ENCODE measurements around the gene HRAS. TPM values are rescaled to one million over a fixed set of nuclear protein-coding genes. Genes with fewer than 3 reads are reported as not detected.

The HRAS gene
- polyA plus RNA-seq, 2 of the 4 experiments (the other 2 are of a cell fraction) = 56.3 to 86.9 TPM

DNA sequence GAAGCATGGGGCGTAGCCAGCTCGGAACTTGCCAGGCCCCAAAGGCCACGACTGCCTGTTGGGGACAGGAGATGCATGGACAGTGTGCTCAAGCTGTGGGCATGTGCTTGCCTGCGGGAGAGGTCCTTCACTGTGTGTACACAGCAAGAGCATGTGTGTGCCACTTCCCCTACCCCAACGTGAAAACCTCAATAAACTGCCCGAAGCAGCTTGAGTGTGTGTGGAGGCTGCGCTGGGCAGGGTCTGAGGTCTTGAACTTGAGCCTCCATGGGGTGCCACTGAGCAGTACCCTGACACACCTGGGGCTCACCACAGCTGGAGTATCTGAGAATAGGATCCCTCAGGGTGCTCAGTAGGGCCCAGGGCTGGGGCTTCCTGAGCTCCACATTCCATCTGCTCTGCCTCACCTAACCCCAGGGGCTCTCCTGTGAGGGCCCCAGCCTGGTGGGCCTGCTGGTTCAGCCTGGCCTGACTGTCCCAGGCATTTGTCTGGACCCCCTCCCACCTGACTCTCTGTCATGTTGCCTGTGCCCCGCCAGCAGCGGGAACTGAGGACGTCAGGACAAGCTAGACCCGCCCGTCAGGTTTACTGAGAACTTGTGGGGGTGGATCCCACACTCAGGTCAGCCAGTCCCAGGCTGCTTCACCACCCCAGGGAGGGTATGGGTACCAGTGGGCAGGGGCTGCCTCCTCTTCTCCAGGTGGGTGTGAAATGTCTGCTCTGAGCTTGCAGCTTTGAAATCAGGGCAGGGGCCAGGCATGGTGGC lies 28.6 kb upstream of the HRAS start:
- ATAC-seq (no peak), FAIRE-seq (no peak), DNase-seq (ENCODE audit: low read depth in 1 of 2, low spot score in 1 of 2) (no peak)
- Histone ChIP-seq H3K4me1 (peaks cover 28% of the 10 kb centered on the region), H3K9me3 (no peaks in the 10 kb centered on the region), H3K4me3 (no peak overlapping the region), H3K4me2 (no peak overlapping the region), H3K27ac (no peak overlapping the region)
- WGBS (ENCODE audit: missing lambda C conversion rate) = 93% methylated on average over 12 of the region's 12 CpGs
- CTCF ChIA-PET = interaction anchor here (0.5 to 8.3 kb wide), 6 partner anchors 8 to 383 kb away, joined by 3 to 66 read pairs (median 4); no protein-coding TSS in a partner anchor
- POLR2A ChIA-PET = interaction anchor here (0.7 kb wide), 1 partner anchor 12 kb away, joined by 4 read pairs; the partner anchor contains the start of gene PHRF1
- TF ChIP-seq, protein P1, sequence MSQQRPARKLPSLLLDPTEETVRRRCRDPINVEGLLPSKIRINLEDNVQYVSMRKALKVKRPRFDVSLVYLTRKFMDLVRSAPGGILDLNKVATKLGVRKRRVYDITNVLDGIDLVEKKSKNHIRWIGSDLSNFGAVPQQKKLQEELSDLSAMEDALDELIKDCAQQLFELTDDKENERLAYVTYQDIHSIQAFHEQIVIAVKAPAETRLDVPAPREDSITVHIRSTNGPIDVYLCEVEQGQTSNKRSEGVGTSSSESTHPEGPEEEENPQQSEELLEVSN (IDR thresholded peaks at IDR 0.05; ENCODE audit: borderline replicate concordance, low read depth) = no peak
- no peak for TF ChIP-seq CHD2 (IDR thresholded peaks at IDR 0.05; ENCODE audit: low read length, partially characterized antibody)
- TF ChIP-seq CBX2 (IDR thresholded peaks at IDR 0.05; ENCODE audit: borderline replicate concordance, low read depth) = no peak
- no peak for TF ChIP-seq ZFP36 (IDR thresholded peaks at IDR 0.05; ENCODE audit: borderline replicate concordance, partially characterized antibody)
- TF ChIP-seq HOXA7 (CRISPR knock-in tag; IDR thresholded peaks at IDR 0.05) = no peak
- no peak for TF ChIP-seq NFE2L2 (conservative IDR thresholded peaks at IDR 0.05; ENCODE audit: low read length)
- no peak for TF ChIP-seq SMC3 (IDR thresholded peaks at IDR 0.05)
- TF ChIP-seq BHLHE40 (IDR thresholded peaks at IDR 0.05; ENCODE audit: low read depth, low read length) = no peak
- TF ChIP-seq RARB (CRISPR knock-in tag; IDR thresholded peaks at IDR 0.05) = no peak
- TF ChIP-seq FOSB (CRISPR knock-in tag; IDR thresholded peaks at IDR 0.05) = no peak
- TF ChIP-seq PHF8 (IDR thresholded peaks at IDR 0.05; ENCODE audit: borderline replicate concordance, low read depth) = no peak
- TF ChIP-seq, protein P2, sequence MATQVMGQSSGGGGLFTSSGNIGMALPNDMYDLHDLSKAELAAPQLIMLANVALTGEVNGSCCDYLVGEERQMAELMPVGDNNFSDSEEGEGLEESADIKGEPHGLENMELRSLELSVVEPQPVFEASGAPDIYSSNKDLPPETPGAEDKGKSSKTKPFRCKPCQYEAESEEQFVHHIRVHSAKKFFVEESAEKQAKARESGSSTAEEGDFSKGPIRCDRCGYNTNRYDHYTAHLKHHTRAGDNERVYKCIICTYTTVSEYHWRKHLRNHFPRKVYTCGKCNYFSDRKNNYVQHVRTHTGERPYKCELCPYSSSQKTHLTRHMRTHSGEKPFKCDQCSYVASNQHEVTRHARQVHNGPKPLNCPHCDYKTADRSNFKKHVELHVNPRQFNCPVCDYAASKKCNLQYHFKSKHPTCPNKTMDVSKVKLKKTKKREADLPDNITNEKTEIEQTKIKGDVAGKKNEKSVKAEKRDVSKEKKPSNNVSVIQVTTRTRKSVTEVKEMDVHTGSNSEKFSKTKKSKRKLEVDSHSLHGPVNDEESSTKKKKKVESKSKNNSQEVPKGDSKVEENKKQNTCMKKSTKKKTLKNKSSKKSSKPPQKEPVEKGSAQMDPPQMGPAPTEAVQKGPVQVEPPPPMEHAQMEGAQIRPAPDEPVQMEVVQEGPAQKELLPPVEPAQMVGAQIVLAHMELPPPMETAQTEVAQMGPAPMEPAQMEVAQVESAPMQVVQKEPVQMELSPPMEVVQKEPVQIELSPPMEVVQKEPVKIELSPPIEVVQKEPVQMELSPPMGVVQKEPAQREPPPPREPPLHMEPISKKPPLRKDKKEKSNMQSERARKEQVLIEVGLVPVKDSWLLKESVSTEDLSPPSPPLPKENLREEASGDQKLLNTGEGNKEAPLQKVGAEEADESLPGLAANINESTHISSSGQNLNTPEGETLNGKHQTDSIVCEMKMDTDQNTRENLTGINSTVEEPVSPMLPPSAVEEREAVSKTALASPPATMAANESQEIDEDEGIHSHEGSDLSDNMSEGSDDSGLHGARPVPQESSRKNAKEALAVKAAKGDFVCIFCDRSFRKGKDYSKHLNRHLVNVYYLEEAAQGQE (IDR thresholded peaks at IDR 0.05) = no peak
- TF ChIP-seq, protein P3, sequence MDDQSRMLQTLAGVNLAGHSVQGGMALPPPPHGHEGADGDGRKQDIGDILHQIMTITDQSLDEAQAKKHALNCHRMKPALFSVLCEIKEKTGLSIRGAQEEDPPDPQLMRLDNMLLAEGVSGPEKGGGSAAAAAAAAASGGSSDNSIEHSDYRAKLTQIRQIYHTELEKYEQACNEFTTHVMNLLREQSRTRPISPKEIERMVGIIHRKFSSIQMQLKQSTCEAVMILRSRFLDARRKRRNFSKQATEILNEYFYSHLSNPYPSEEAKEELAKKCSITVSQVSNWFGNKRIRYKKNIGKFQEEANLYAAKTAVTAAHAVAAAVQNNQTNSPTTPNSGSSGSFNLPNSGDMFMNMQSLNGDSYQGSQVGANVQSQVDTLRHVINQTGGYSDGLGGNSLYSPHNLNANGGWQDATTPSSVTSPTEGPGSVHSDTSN (IDR thresholded peaks at IDR 0.05) = no peak
- TF ChIP-seq HEYL (CRISPR knock-in tag; IDR thresholded peaks at IDR 0.05) = no peak
- no peak for TF ChIP-seq SREBF2 (IDR thresholded peaks at IDR 0.05)
- no peak for TF ChIP-seq TFCP2L1 (CRISPR knock-in tag; IDR thresholded peaks at IDR 0.05)
- TF ChIP-seq MAFK (IDR thresholded peaks at IDR 0.05; ENCODE audit: partially characterized antibody) = no peak
- no peak for TF ChIP-seq RAD21 (conservative IDR thresholded peaks at IDR 0.05 in 1 of 2, IDR thresholded peaks at IDR 0.05 in 1 of 2)

DNA sequence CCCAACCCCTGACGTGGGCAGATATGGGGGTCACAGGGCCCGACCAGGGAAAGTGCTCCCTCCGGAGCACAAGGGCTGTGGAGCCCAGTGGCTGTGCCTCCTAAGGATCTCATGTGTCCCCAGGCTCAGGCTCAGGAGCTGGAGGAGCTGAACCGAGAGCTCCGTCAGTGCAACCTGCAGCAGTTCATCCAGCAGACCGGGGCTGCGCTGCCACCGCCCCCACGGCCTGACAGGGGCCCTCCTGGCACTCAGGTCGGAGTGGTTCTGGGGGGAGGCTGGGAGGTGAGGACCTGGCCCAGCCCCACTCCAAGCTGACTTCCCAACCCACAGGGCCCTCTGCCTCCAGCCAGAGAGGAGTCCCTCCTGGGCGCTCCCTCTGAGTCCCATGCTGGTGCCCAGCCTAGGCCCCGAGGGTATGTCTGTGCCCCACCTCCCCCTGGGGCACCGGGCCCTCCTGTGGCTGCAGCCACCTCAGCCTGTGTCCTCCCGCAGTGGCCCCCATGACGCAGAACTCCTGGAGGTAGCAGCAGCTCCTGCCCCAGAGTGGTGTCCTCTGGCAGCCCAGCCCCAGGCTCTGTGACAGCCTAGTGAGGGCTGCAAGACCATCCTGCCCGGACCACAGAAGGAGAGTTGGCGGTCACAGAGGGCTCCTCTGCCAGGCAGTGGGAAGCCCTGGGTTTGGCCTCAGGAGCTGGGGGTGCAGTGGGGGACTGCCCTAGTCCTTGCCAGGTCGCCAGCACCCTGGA lies 27.9 kb upstream of the HRAS start:
- no peak overlapping the region for H3K4me3 ChIP-seq
- ChIA-PET CTCF (interaction anchor here (2.4 to 8.3 kb wide), 2 partner anchors 8 to 12 kb away, joined by 6 to 66 read pairs; no protein-coding TSS in a partner anchor), POLR2A (interaction anchor here (0.7 kb wide), 1 partner anchor 13 kb away, joined by 4 read pairs; the partner anchor contains the start of gene PHRF1)
- H3K4me2 ChIP-seq = no peak overlapping the region
- peaks cover 28% of the 10 kb centered on the region for H3K4me1 ChIP-seq
- H3K9me3 ChIP-seq = no peaks in the 10 kb centered on the region
- TF ChIP-seq ZNF302 (CRISPR knock-in tag; IDR thresholded peaks at IDR 0.05) = no peak
- TF ChIP-seq, protein P1 (IDR thresholded peaks at IDR 0.05; ENCODE audit: borderline replicate concordance, low read depth) = no peak
- no peak for TF ChIP-seq ZSCAN20 (CRISPR knock-in tag; IDR thresholded peaks at IDR 0.05)
- TF ChIP-seq MAZ (IDR thresholded peaks at IDR 0.05; ENCODE audit: borderline replicate concordance, low read depth, low read length) = no peak
- TF ChIP-seq, protein P3 (IDR thresholded peaks at IDR 0.05) = no peak
- TF ChIP-seq, protein P4, sequence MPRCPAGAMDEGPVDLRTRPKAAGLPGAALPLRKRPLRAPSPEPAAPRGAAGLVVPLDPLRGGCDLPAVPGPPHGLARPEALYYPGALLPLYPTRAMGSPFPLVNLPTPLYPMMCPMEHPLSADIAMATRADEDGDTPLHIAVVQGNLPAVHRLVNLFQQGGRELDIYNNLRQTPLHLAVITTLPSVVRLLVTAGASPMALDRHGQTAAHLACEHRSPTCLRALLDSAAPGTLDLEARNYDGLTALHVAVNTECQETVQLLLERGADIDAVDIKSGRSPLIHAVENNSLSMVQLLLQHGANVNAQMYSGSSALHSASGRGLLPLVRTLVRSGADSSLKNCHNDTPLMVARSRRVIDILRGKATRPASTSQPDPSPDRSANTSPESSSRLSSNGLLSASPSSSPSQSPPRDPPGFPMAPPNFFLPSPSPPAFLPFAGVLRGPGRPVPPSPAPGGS (IDR thresholded peaks at IDR 0.05) = no peak
- TF ChIP-seq CEBPB (IDR thresholded peaks at IDR 0.05) = no peak
- no peak for TF ChIP-seq HOXA7 (CRISPR knock-in tag; IDR thresholded peaks at IDR 0.05)
- TF ChIP-seq, protein P5, sequence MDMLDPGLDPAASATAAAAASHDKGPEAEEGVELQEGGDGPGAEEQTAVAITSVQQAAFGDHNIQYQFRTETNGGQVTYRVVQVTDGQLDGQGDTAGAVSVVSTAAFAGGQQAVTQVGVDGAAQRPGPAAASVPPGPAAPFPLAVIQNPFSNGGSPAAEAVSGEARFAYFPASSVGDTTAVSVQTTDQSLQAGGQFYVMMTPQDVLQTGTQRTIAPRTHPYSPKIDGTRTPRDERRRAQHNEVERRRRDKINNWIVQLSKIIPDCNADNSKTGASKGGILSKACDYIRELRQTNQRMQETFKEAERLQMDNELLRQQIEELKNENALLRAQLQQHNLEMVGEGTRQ (IDR thresholded peaks at IDR 0.05) = no peak
- FAIRE-seq (no peak), ATAC-seq (no peak), DNase-seq (ENCODE audit: low read depth in 1 of 2, low spot score in 1 of 2) (no peak)
- WGBS (ENCODE audit: missing lambda C conversion rate) = 96% methylated on average over 9 of the region's 18 CpGs
- H3K27ac ChIP-seq = no peak overlapping the region

Measured in A549 (cell line).